ENCODE results near the gene ATP11A. TPM values are rescaled to one million over a fixed set of nuclear protein-coding genes. Genes with fewer than 3 reads are reported as not detected.

Gene ATP11A
- total and polyA plus RNA-seq, 2 experiments from 2014 or later: 28.7 to 30.8 TPM

DNA sequence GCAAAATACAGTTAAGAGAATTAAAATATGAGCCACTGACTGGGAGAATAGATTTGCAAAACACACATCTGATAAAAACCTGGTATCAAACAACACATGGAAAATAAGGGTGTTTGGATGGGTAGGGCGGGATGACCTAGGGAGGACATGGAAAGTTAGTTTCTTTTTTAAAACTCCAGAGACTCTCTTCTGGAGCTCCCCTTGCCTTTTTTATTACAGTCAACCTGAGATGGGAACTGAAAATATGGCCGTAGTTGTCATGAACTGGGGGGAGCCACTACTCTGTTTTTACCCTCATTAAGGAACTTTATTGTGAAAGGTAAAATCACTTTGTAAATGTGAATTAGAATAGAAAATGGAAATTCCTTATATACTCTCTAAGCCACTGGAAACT is 113.0 kb downstream of the ATP11A start:
- no peak for DNase-seq (ENCODE audit: low spot score)
- Histone ChIP-seq H3K79me2 (no peaks in the 10 kb centered on the region), H3K4me1 (ENCODE audit: insufficient read depth) (peaks cover 3% of the 10 kb centered on the region), H3K9me3 (ENCODE audit: low read depth) (no peaks in the 10 kb centered on the region), H3K9me2 (replicated peaks; ENCODE audit: insufficient read depth) (no peaks in the 10 kb centered on the region), H3K4me3 (no peak overlapping the region), H3K4me2 (no peak overlapping the region), H3K36me3 (replicated peaks; ENCODE audit: insufficient read depth, low read depth) (no peaks in the 10 kb centered on the region), H2AFZ (no peak overlapping the region), H4K20me1 (ENCODE audit: insufficient read depth, poor library complexity, severe bottlenecking) (no peaks in the 10 kb centered on the region), H3K27me3 (no peaks in the 10 kb centered on the region), H3K27ac (no peak overlapping the region)
- 74% methylated on average over 2 of the region's 2 CpGs for WGBS (ENCODE audit: low lambda C conversion rate, missing lambda C conversion rate)
- TF ChIP-seq, protein P1, sequence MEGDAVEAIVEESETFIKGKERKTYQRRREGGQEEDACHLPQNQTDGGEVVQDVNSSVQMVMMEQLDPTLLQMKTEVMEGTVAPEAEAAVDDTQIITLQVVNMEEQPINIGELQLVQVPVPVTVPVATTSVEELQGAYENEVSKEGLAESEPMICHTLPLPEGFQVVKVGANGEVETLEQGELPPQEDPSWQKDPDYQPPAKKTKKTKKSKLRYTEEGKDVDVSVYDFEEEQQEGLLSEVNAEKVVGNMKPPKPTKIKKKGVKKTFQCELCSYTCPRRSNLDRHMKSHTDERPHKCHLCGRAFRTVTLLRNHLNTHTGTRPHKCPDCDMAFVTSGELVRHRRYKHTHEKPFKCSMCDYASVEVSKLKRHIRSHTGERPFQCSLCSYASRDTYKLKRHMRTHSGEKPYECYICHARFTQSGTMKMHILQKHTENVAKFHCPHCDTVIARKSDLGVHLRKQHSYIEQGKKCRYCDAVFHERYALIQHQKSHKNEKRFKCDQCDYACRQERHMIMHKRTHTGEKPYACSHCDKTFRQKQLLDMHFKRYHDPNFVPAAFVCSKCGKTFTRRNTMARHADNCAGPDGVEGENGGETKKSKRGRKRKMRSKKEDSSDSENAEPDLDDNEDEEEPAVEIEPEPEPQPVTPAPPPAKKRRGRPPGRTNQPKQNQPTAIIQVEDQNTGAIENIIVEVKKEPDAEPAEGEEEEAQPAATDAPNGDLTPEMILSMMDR (IDR thresholded peaks at IDR 0.05; ENCODE audit: poor library complexity): no peak
- TF ChIP-seq EZH2phosphoT487 (IDR thresholded peaks at IDR 0.05; ENCODE audit: low read depth, severe bottlenecking, unreplicated experiment): no peak
- TF ChIP-seq EZH2 (IDR thresholded peaks at IDR 0.05; ENCODE audit: borderline replicate concordance): no peak

DNA sequence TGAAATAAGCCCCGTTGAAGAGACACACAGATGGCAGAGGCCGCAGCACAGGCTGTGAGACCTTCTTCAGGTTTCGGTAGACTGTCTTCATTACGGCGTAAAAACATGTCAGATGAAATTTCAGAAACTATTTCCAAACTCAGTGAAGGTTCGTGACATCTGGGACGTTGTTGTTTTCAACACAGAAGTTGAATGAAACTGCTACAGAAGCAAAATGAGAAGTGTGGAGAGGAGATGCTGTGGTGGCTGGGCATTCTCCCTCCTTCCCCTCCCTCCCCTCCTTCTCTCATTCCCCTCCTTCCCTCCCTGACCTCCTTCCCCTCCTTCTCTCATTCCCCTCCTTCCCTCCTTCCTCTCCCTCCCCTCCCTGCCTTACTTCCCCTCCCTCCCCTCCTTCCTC is 113.6 kb downstream of the ATP11A start:
- Histone ChIP-seq H3K9me3 (ENCODE audit: low read depth) (no peaks in the 10 kb centered on the region), H3K9me2 (replicated peaks; ENCODE audit: insufficient read depth) (no peaks in the 10 kb centered on the region), H3K4me1 (ENCODE audit: insufficient read depth) (peaks cover 3% of the 10 kb centered on the region), H2AFZ (no peak overlapping the region), H3K27me3 (no peaks in the 10 kb centered on the region), H3K36me3 (replicated peaks; ENCODE audit: insufficient read depth, low read depth) (no peaks in the 10 kb centered on the region), H3K27ac (no peak overlapping the region), H4K20me1 (ENCODE audit: insufficient read depth, poor library complexity, severe bottlenecking) (no peaks in the 10 kb centered on the region), H3K4me2 (no peak overlapping the region), H3K79me2 (no peaks in the 10 kb centered on the region), H3K4me3 (no peak overlapping the region)
- WGBS (ENCODE audit: low lambda C conversion rate, missing lambda C conversion rate): 75% methylated on average over 7 of the region's 7 CpGs
- no peak for DNase-seq (ENCODE audit: low spot score)
- TF ChIP-seq, protein P1 (IDR thresholded peaks at IDR 0.05; ENCODE audit: poor library complexity): no peak
- no peak for TF ChIP-seq EZH2phosphoT487 (IDR thresholded peaks at IDR 0.05; ENCODE audit: low read depth, severe bottlenecking, unreplicated experiment)
- no peak for TF ChIP-seq EZH2 (IDR thresholded peaks at IDR 0.05; ENCODE audit: borderline replicate concordance)

DNA sequence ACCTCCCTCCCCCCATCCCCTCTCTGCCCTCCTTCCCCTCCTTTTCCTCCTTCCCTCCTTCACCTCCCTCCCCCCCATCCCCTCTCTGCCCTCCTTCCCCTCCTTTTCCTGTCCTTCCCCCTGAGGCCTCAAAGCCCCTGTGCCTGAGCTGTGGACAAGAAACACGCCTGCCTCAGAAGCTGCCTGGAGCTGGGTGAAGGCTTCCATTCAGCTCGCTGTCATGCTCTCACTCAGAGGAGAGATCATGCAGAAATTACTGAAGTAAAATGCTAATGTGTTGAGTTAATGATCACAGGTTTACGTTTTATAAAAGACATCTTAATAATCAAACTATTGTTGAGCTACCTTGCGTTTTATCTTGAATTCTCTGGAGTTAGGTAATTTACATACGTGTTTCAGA is 114.5 kb downstream of the ATP11A start:
- Histone ChIP-seq H4K20me1 (ENCODE audit: insufficient read depth, poor library complexity, severe bottlenecking) (no peaks in the 10 kb centered on the region), H2AFZ (no peak overlapping the region), H3K4me2 (no peak overlapping the region), H3K9me2 (replicated peaks; ENCODE audit: insufficient read depth) (no peaks in the 10 kb centered on the region), H3K79me2 (no peaks in the 10 kb centered on the region), H3K4me1 (ENCODE audit: insufficient read depth) (peaks cover 3% of the 10 kb centered on the region), H3K4me3 (no peak overlapping the region), H3K27ac (no peak overlapping the region), H3K36me3 (replicated peaks; ENCODE audit: insufficient read depth, low read depth) (no peaks in the 10 kb centered on the region), H3K27me3 (no peaks in the 10 kb centered on the region), H3K9me3 (ENCODE audit: low read depth) (no peaks in the 10 kb centered on the region)
- WGBS (ENCODE audit: low lambda C conversion rate, missing lambda C conversion rate): 61% methylated on average over 5 of the region's 5 CpGs
- DNase-seq (ENCODE audit: low spot score): no peak
- TF ChIP-seq EZH2 (IDR thresholded peaks at IDR 0.05; ENCODE audit: borderline replicate concordance) (no peak), EZH2phosphoT487 (IDR thresholded peaks at IDR 0.05; ENCODE audit: low read depth, severe bottlenecking, unreplicated experiment) (no peak)
- TF ChIP-seq, protein P1 (IDR thresholded peaks at IDR 0.05; ENCODE audit: poor library complexity): no peak
